Smooth muscle cell (in vitro differentiated cells): ENCODE measurements around the gene HSFX3. TPM values are rescaled to one million over a fixed set of nuclear protein-coding genes. Genes with fewer than 3 reads are reported as not detected.

ENCODE experiments used
- DNase-seq: peaks from one replicate; lab custom pipeline; 2025; ENCODE audit not compliant: unreplicated experiment; lab: John Stamatoyannopoulos, UW
- H2AFZ ChIP-seq: fragments of 200-600 bp; sonication (generic); 2 replicates; pipeline ENCODE4 v1.6.0; 2016; ENCODE audit warnings: antibody characterized with exemption, low read depth, mild to moderate bottlenecking
- H3F3A ChIP-seq: fragments of 200-600 bp; sonication (generic); 2 replicates; pipeline ENCODE4 v1.6.0; 2017; ENCODE audit warnings: antibody characterized with exemption, low read depth
- H3K27ac ChIP-seq: fragments of 200-600 bp; sonication (generic); 2 replicates; pipeline ENCODE4 v1.5.1; 2016; ENCODE audit warnings: low read depth, mild to moderate bottlenecking
- H3K27me3 ChIP-seq: fragments of 200-600 bp; sonication (generic); 2 replicates; pipeline ENCODE4 v1.6.1; 2016; ENCODE audit warnings: low read depth, mild to moderate bottlenecking
- H3K36me3 ChIP-seq: fragments of 200-600 bp; sonication (generic); 2 replicates; pipeline ENCODE4 v1.5.1; 2016; ENCODE audit warnings: low read depth
- H3K4me1 ChIP-seq: fragments of 200-600 bp; sonication (generic); 2 replicates; pipeline ENCODE4 v1.5.1; 2016; ENCODE audit warnings: low read depth
- H3K4me2 ChIP-seq: fragments of 200-600 bp; sonication (generic); 2 replicates; pipeline ENCODE4 v1.6.0; 2016; ENCODE audit warnings: mild to moderate bottlenecking
- H3K4me3 ChIP-seq: fragments of 200-600 bp; sonication (generic); 2 replicates; pipeline ENCODE4 v1.5.1; 2016; ENCODE audit warnings: mild to moderate bottlenecking
- H3K79me2 ChIP-seq: fragments of 200-600 bp; sonication (generic); 2 replicates; pipeline ENCODE4 v1.6.0; 2016; ENCODE audit warnings: low read depth, mild to moderate bottlenecking
- H3K9ac ChIP-seq: fragments of 200-600 bp; sonication (generic); 2 replicates; pipeline ENCODE4 v1.6.0; 2016; ENCODE audit warnings: low read depth
- H3K9me3 ChIP-seq: fragments of 200-600 bp; sonication (generic); replicated peaks from 2 replicates; pipeline ENCODE4 v1.5.1; 2016; ENCODE audit warnings: low read depth
- H4K20me1 ChIP-seq: fragments of 200-600 bp; sonication (generic); 2 replicates; pipeline ENCODE4 v1.6.0; 2016; ENCODE audit warnings: low read depth
- CTCF ChIP-seq: fragments of 200-600 bp; sonication (generic); IDR thresholded peaks from 2 replicates; pipeline ENCODE4 v1.5.1; 2017; ENCODE audit warnings: borderline replicate concordance, mild to moderate bottlenecking, antibody characterized with exemption; ENCODE audit not compliant: insufficient read depth, poor library complexity, severe bottlenecking
- WGBS: methylation state at CpG from one replicate; pipeline ENCODE4 v1.1.7; 2016; ENCODE audit warnings: low lambda C conversion rate; 5-methylcytosine and 5-hydroxymethylcytosine counted together
- polyA plus RNA-seq: library from polyadenylated mRNA; unstranded; fragments of >200 nt; fragmentation: Nextera tagmentation; extraction: Ambion mirVana; gene quantifications from 2 replicates; pipeline ENCODE4 v1.2.1, GENCODE V29; 2016
- total RNA-seq: library from RNA; depleted of rRNA; stranded (reverse); fragments of >200 nt; gene quantifications from 2 replicates; pipeline ENCODE4 v1.2.3, GENCODE V29; 2014

The HSFX3 gene
- total and polyA plus RNA-seq, 2 experiments from 2014 or later = not detected

- no peaks in the 10 kb centered on the region for H3K9me3 ChIP-seq
- H3F3A ChIP-seq = no peaks in the 10 kb centered on the region
- no peak overlapping the region for H3K9ac ChIP-seq
- no peaks in the 10 kb centered on the region for H4K20me1 ChIP-seq
- no peak overlapping the region for H3K27ac ChIP-seq
- H2AFZ ChIP-seq = no peak overlapping the region
- H3K36me3 ChIP-seq = no peaks in the 10 kb centered on the region
- no peak overlapping the region for H3K4me2 ChIP-seq
- TF ChIP-seq CTCF = no peak
- DNase-seq = no peak
- H3K4me3 ChIP-seq = no peak overlapping the region
- H3K4me1 ChIP-seq = peaks cover 3% of the 10 kb centered on the region
- H3K27me3 ChIP-seq = no peaks in the 10 kb centered on the region
- 78% methylated on average over 7 of the region's 7 CpGs for WGBS
- no peaks in the 10 kb centered on the region for H3K79me2 ChIP-seq
These were observed 31.5 kb downstream of the HSFX3 start for GRCh38 chrX:149518236-149518635.

- Histone ChIP-seq H2AFZ (no peak overlapping the region), H3K27ac (no peak overlapping the region), H3K36me3 (no peaks in the 10 kb centered on the region), H3K4me2 (no peak overlapping the region), H4K20me1 (no peaks in the 10 kb centered on the region), H3K4me1 (peaks cover 3% of the 10 kb centered on the region), H3K9me3 (no peaks in the 10 kb centered on the region), H3K79me2 (no peaks in the 10 kb centered on the region), H3K9ac (no peak overlapping the region), H3K4me3 (no peak overlapping the region), H3K27me3 (no peaks in the 10 kb centered on the region), H3F3A (no peaks in the 10 kb centered on the region)
- no peak for TF ChIP-seq CTCF
- 79% methylated on average over 1 of the region's 1 CpG for whole genome bisulfite sequencing
- no peak for DNase-seq
These were observed 32.4 kb downstream of the HSFX3 start for GRCh38 chrX:149517308-149517707.

GRCh38 chrX:149516604-149517003 is 33.1 kb downstream of the HSFX3 start:
- 76% methylated on average over 2 of the region's 2 CpGs for WGBS

More at GRCh38 chrX:149516604-149517003, 33.1 kb downstream of the HSFX3 start:
- H3K9me3 ChIP-seq = no peaks in the 10 kb centered on the region
- TF ChIP-seq CTCF = no peak
- no peak overlapping the region for H2AFZ ChIP-seq
- no peaks in the 10 kb centered on the region for H3K36me3 ChIP-seq
- no peaks in the 10 kb centered on the region for H3K79me2 ChIP-seq
- H3K9ac ChIP-seq = no peak overlapping the region
- H4K20me1 ChIP-seq = no peaks in the 10 kb centered on the region
- H3K4me3 ChIP-seq = no peak overlapping the region
- DNase-seq = no peak
- H3F3A ChIP-seq = no peaks in the 10 kb centered on the region
- no peak overlapping the region for H3K27ac ChIP-seq
- no peak overlapping the region for H3K4me2 ChIP-seq
- no peaks in the 10 kb centered on the region for H3K27me3 ChIP-seq
- H3K4me1 ChIP-seq = peaks cover 3% of the 10 kb centered on the region
